NCI-H2227 (cell line): ENCODE data around the gene TPGS1.

Source experiments
- DNase-seq: peaks from one replicate; lab custom pipeline; 2025; ENCODE audit not compliant: unreplicated experiment; lab: John Stamatoyannopoulos, UW

Gene TPGS1

DNA sequence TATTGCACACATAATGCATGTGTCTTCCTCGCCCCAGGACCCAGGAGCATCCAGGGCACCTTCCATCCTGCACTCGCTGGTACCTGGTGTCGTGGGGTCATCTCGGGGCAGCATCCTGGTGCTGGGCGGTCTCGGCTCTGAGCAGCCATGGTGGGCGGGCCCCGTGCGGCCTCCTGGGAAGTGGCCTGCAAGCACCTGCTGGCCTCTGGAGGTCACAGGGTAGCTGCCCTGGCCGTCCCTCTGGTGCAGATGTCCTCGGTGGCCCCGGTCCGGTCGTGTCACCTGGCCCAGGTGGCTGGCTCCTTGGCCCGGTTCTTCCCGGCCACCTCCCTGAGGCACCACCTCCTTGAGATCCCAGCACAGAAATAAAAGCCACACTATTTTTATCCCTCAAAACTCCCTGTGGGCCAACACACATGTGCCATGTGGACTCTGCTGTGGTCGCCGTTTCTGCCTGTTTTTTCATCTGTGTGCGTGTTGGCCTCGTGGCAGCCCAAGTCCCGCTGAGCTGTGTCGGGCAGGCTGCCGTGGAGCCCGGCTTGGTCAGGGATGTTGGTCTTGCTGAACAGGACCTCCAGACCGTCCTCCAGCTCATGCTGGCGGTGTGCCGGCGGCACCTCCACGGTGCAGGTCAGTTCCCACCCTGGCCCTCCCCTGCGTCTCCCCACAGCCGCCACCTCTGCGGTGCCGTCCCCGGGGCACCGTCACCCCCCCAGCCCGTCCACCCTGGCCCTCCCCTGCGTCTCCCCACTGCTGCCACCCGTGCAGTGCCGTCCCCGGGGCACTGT, 31.5 kb downstream of the TPGS1 start:
- no peak for DNase-seq

DNA sequence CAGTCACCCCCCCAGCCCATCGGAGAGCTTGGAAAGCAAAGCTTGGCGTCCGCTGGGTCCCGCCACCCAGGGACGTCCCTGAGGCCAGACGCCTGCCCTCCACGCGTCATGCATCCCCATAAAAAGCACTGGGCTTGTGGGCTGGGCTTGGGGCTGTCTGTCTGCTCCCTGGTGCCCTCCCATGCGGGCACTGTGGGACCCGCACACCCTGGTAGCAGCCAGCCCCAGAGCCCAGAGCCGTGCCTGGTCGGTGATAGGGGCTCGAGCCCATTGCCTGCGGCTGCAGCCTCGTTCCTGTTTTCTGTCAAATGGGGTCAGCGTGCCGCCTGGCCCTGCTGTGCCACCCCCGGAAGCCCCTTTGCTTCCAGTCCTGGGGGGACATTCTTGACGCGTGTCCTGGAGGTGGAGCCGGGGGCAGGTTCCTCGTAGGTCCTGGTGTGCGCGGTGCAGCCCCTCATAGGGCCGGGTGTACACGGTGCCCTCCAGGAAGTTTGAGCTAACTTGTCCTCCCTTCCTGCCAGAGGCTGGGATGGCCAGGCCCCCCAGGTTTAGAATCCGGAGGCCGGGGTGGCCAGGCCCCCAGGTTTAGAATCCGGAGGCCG, 32.2 kb downstream of the TPGS1 start:
- no peak for DNase-seq

DNA sequence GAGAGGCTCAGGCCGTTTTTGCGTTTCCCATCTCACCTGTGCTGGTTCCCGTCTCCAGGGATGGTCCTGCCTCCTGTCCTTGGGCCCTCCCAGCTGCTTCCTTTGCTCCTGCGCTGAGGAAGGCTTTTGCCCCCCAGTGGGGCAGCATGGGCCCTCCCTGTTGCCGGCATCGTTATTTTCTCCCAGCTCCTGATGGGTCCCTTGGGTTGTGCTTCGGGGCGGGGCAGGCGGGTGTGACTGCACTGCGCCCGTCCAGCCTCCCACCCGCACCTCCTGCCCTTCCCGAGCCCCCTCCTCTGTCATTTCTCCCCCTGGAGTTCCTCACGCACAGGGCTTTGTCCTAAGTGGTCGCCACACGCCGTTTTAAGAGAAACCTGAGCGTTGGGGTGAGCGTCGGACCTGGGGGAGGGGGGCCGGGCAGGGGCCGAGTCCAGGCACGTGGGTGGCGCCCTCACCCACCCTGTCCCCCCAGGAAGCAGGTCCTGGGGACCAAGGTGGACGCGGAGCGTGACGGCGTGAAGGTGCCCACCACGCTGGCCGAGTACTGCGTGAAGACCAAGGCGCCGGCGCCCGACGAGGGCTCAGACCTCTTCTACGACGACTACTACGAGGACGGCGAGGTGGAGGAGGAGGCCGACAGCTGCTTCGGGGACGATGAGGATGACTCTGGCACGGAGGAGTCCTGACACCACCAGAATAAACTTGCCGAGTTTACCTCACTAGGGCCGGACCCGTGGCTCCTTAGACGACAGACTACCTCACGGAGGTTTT, 33.8 kb downstream of the TPGS1 start:
- no peak for DNase-seq

DNA sequence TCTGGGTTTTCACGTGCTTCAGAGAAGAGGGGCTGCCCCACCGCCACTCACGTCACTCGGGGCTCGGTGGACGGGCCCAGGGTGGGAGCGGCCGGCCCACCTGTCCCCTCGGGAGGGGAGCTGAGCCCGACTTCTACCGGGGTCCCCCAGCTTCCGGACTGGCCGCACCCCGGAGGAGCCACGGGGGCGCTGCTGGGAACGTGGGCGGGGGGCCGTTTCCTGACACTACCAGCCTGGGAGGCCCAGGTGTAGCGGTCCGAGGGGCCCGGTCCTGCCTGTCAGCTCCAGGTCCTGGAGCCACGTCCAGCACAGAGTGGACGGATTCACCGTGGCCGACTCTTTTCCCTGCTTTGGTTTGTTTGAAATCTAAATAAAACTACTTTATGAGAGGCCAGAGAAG, 34.4 kb downstream of the TPGS1 start:
- no peak for DNase-seq

DNA sequence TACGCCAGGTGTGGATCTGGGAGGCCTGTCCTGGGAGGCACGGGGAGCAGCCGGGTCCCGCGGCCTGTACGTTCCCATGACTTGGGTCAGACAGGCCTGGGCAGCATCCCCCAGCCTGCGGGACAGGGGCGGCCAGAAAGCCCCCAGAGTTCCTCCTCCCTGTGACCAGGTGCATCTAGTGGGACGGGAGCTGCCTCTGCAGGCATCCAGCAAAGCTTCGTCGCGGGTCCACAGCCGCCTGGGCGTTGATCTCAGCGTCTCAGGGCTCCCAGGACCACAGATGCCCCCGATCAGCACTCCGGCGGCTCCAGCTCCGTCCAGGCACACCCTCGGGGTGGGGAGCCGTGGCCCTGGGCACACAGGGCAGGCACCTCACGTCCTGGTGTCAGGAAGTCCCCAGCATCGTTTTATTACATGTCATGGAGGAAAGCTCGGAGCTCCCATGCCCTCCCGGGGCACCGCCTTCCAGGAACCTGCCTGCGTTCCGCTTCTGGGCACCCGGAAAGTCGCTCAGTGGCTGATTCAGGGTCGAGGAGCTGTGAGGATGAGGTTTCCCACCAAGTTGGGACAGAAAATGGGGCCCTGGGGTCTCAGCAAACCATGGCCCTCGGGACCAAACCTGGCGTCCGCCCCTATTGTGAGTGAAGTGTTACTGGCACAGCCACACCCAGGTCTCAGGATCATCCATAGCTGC, 35.0 kb downstream of the TPGS1 start:
- DNase-seq: no peak

DNA sequence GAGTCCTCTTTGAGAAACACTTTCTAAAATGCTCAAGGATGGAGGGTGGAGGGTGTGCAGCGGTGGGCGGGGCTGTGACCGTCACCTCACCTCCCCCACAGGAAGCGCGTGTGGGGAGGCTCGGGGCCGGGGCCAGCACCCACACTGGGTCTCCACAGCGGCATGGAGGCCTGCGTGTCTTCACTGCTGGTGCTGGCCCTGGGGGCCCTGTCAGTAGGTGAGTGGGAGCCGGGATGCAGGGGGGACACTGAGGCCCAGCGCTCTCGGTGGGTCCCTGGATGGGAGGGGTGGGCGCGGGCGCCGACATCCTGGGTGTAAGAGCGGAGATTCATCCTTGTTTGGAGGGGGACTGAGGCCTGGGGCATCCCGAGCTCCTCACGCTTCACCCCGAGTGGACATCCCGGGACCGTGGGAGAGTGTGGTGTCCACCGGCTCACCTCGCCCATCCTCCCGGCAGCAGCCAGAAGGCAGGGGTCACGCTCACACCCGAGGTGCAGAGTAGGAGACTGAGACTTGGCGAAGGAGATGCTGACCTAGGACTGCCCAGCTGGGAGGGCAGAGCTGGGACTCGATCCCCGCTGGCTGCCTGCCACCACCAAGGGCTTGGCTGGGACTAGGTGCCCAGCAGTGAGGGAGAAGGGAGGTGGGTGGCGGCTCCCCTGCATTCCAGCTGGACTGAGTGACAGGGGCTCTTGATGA, 36.8 kb downstream of the TPGS1 start, which contains the start of gene GZMM:
TSS of gene GZMM (plus strand) at position 144 of the 699 bp plus-strand sequence. CDS start at position 163, 19 bp downstream.
- no peak for DNase-seq

DNA sequence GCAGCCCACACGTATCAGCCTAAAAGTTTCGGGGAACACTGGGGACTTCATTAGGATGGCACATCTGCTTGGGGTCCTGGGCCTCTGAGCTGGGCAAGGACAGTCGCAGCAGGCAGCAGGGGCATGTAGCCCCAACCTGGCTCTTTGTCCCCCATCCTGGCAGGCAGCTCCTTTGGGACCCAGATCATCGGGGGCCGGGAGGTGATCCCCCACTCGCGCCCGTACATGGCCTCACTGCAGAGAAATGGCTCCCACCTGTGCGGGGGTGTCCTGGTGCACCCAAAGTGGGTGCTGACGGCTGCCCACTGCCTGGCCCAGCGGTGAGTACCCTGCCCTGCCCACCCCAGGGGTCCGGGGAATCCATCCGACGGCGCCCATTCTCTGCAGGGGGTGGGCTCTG, 39.8 kb downstream of the TPGS1 start:
- no peak for DNase-seq

DNA sequence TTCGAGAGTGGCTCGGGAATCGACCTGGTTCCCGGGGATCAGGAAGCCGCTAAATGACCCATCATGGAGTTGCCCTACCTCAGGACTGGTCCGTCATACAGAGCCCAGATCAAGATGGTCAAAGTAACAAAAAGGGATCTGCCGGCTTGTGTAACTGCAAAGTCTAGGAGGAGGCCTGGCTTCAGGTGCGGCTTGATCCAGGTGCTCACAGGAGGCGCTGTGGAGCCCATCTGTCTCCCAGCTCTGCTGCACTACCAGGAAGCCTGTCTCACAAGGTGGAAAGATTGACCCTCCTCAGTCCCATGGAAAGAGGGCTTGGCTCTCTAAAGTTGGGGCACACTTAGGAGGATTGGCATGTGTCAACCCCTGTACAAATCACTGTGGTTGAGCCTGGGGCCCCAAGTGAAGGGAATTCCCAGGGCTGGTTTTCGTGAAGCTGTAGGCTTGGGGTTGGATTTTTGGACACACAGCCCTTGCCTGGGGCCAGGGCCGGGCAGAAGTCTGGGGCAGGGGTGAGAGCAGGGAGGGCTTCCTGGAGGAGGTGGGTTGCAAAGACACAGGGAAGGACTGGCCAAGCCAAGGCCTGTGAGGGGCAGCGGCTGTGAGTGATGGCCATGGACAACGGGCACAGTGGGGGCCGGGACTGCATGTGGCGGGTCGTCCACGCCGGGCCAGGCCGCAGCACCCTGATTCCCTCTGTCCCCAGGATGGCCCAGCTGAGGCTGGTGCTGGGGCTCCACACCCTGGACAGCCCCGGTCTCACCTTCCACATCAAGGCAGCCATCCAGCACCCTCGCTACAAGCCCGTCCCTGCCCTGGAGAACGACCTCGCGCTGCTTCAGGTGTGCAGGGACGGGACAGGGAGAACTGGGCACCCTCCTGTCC, 40.8 kb downstream of the TPGS1 start:
- no peak for DNase-seq

DNA sequence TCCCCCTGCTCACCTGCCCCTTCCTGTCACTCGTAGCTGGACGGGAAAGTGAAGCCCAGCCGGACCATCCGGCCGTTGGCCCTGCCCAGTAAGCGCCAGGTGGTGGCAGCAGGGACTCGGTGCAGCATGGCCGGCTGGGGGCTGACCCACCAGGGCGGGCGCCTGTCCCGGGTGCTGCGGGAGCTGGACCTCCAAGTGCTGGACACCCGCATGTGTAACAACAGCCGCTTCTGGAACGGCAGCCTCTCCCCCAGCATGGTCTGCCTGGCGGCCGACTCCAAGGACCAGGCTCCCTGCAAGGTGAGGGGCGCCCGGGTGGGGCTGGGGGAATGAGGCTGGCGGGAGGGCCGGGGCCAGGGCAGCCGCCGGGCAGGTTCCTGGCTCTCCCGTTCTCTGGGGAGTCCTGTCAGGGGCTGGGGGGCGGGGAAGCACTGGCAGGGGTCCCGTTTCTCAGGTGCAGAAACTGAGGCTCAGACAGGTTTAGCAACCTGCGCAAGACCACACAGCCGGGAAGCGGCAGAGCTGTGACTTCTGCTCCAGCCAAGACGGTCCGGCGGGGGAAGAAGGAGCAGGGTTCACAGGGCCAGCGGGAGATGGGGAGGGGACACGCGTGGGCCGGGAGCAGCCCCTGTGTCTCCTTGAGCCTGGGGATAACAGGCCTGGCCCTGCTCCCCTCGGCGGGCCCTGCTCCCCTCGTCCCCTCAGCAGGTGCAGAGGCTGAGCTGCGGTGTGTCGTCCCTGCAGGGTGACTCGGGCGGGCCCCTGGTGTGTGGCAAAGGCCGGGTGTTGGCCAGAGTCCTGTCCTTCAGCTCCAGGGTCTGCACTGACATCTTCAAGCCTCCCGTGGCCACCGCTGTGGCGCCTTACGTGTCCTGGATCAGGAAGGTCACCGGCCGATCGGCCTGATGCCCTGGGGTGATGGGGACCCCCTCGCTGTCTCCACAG, 41.9 kb downstream of the TPGS1 start:
- no peak for DNase-seq

DNA sequence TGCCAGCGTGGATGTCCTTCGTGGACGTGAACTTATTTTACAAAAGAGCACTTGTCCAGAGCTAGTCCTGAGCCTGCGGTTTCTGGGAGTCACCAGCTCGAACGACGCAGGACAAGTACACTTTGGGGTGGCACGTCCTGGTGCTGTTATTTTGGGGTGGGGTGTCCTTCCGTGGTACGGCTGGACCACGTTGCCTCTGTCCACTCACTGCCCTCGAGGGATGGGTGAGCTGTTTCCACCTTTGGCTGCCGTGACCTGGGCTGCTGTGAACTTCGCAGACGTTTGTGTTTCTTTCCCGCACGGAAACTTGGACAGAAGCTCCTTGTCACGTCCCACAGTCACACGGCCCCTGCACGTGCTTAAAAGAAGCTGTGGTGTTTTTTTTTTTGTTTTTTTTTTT, 47.5 kb downstream of the TPGS1 start:
- no peak for DNase-seq

DNA sequence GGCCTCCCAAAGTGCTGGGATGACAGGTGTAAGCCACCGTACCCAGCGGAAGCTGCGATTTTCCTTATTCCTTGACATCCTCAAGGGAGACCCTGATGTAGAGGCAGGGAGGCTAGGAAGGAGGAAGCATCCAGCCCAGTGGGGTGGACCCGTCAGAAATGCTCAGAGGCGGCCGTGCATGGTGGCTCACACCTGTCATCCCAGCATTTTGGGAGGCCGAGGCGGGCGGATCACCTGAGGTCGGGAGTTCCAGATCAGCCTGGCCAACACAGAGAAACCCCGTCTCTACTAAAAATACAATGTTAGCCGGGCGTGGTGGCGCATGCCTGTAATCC, 48.1 kb downstream of the TPGS1 start:
- no peak for DNase-seq

DNA sequence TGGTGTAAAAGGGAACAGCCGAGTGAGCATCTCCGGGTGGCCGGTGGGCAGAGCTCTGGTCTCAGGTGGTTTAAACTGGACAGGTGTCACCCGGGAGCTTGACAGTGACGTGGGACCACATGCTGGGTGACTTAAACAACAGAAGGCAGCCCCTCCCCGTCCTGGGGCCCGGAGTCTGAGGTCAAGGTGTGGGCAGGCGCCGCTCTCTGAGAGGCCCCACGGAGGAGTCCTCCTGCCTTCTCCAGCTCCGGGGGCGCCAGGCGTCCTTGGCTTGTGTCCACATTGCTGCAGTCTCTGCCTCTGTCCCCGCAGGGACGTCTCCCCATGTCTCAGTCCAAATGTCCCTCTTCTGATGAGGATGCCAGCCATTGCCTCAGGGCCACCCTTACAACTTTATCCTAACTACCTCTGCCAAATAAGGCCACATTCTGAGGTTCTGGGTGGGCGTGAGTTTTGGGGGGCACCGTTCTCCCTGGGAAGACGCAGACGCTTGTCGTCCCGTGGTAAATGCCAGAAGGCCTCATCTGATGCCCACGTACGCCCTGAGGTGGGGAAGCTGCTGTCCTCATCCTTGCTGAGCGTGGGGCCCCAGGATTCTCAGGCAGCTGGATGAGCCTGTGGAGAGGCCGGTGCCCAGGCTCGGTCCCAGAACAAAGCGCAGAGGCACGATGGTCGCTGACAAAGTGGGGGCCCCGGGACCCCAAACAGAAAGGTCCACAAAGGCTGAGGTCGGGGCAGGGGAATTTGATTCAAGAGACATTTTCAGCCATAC, 49.5 kb downstream of the TPGS1 start:
- no peak for DNase-seq

DNA sequence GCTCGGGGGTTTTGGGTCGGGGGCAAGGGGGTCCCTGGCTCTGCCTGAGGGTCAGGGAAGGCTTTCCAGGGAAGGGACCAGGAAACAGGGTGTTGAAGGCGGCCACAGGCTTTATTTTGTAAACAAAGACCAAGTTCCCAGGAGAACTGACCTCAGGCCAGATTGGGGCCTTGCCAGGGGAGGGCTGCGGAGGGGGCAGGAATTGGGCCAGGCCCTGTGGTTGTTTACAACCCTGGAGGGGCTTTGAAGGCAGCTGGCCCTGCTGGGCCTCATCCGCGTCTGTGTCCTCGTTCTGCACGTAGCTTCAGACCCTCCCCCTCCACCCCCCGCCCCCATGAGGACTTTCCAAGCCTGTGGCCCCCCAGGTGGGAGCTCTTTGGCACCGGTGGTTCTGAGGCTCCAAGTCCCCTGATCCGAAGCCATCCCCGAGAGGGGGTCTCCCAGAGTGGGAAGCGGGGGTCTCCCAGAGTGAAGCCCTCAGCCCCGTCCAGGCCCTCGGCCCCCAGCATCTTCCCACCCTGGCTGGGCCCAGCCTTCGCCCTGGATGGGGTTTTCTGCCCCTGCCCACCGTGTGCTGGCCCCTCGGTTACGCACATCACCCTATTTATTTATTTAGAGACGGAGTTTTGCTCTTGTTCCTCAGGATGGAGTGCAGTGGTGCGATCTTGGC, 51.6 kb downstream of the TPGS1 start:
- no peak for DNase-seq

DNA sequence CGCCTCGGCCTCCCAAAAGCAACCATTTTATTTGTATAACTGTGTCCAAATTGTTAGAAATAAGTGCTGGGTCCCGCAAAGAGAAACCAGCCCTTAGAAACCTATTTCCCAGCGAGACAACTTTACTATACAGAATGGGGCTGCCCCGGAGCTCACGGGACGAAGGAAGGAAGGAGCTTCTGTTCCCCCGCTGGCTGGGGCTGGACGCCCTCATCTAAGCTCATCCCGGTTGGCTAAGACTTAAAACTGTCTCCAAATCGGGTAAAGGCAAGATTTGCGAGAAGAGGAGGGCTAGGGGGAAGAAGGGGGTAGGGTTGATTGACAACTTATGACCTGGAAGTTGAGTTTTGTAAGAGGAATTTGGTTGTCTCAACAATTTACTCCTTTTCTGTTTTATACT, 52.8 kb downstream of the TPGS1 start:
- no peak for DNase-seq

DNA sequence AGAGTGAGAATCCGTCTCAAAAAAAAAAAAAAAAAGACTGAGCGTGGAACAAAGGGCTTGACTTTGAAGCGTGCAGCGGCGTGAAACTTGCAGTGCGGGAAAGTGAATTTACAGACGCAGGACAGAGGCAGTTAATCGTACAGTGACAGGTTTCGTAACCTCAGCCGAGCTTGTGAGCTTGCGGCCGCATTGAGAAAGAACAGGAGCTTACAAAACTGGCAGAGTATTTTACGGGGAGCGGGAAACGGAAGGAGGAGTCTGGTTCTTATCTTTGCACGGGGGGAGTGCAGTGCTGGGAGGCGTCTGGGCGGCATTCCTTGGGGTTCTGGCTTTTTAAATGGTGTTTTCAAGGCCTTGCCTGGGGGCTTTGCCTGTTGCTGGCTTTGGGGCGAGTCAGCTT, 59.1 kb downstream of the TPGS1 start:
- no peak for DNase-seq

DNA sequence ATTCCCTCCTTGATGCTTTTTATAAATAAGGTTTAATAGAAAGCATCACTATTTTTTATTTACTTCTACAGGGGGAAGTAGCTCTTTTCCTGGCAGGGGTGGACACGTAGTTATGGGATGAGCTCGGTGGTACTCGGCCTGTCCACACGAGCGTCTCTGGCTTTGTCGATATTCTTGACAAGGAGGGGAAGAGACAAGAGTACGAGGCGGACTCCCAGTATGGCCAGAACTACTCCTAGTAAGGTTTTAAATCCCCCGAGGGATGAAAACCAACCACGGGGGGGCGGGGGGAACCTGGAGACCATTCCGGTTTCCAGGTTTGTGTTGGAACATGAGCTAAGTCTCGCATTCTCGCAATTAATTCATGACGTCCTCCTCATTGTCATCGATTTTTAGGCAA, 59.5 kb downstream of the TPGS1 start:
- DNase-seq: no peak

DNA sequence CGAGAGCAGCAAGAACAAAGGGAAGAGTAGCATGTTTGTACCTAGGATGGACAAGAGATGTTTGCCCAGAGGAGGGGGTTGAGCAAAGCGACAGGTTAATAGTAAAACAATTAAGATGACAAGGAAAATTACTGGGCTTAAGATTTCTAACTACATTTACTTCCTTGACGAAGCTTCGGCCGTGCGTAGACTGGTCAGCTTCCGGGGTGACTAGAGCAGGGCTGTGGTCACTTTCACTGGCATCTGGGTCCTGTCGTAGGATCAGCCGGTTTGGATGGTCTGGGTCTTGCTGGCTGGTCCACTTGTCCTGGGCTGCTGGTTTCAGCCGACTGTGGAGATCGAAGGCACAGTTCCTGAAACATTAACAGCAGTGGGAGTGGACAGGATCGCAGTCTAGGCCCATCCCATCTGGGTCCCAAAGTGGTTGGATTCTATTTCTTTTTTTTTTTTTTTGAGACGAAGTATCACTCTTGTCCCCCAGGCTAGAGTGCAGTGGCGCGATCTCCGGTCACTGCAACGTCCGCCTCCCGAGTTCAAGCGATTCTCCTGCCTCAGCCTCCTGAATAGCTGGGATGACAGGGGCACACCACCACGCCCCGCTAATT, 60.1 kb downstream of the TPGS1 start:
- no peak for DNase-seq
